HG02852 (cell line): ENCODE results near the gene ZBTB7B.
"Not testable (repeated sequence)": the region's sequence is repeated elsewhere in the genome, so short reads cannot be mapped to it uniquely, and the experiment has no call there.

Experiments
- ATAC-seq: cut with Tn5 transposase; IDR thresholded peaks from one replicate; pipeline ENCODE4 v1.9.1; 2021; ENCODE audit warnings: mild to moderate bottlenecking, moderate library complexity; ENCODE audit not compliant: unreplicated experiment

The ZBTB7B gene

DNA sequence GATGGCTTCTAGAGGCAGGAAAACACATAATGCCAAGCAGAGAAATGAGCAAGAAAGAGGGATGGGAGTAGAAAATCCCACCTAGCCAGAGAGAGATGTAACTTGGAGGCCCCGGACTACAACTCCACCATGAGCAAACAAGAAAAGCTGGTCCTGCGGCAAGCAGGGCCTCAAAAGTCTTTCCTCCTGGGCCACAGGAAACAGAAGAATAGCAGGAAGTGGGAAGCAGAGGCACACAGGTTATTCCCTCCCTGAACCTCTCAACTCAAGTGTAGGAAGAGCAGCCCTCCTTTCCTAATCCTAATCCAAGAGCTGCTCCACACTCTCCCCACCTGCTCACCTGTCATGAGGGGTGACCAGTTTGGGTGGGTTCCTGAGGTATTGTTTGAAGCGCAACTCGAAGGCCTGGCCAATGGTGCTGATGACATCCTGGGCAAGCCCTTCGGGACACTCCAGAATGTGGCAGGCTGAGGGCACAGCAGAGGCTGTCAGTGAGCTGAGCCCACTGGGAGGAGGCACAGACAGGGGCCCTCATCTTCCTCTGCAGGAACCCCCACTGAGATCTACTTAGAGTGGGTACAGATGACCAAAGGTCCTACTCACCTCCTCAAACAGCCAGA, 35.2 kb upstream of the ZBTB7B start:
- ATAC-seq: no peak

GRCh38 chr1:154968731-154969130, 33.9 kb upstream of the ZBTB7B start:
- ATAC-seq: no peak

DNA sequence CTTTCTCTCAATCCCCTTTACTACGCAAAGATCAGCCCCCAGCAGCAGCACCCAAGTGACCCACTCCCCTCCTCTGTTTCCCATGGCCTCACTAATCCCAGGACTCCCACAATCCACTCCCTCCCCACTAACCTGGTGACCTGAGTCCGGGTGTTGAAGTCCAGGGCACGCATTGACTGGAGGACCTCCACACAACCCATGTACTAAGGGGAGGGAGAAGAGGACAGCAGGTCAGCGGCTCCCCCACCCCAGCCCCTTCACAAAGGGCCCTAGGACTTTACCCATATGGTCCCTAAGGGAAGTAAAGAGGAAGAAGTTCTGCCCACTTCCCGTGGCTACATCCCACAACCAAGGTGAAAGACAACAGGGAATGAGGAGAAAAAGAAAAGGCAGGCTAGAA, 33.4 kb upstream of the ZBTB7B start:
- ATAC-seq: no peak

DNA sequence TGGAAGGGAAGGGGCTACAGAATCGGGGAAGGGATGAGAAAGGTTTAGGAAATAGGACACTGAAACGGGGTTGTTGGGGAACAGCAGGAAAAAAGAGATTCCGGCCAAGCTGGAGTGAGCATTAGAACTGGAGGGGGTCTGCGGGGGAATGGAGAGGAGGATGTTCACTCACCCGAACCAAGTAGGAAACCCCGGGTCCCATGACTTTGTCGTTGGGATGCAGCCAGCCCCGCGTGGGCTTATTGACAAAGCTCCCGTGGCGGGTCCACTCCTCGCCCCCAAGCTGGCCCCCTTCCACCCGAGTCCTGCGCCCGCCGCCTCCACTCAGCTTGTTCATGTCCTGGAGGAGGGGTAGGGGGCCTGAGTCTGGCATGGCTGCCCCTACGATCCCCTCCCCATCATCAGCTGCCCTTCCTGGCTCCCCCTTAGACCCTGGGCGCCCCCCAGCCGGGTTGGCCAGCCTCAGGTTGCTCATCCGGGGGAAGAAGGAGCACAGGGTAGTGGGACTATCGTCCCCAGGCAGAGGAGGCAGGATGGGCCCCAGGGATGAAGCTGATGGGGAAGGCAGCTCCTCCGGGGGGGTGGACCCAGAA, 32.6 kb upstream of the ZBTB7B start:
- no peak for ATAC-seq

GRCh38 chr1:154970631-154971340, 31.8 kb upstream of the ZBTB7B start, which contains the start of gene SHC1:
TSS of gene SHC1 (minus strand) at chr1:154970747. CDS start at chr1:154970526, 221 bp downstream.
- no peak for ATAC-seq

GRCh38 chr1:154971341-154971998, 31.1 kb upstream of the ZBTB7B start:
- ATAC-seq: no peak

GRCh38 chr1:154972213-154972516, 30.4 kb upstream of the ZBTB7B start:
- no peak for ATAC-seq

DNA sequence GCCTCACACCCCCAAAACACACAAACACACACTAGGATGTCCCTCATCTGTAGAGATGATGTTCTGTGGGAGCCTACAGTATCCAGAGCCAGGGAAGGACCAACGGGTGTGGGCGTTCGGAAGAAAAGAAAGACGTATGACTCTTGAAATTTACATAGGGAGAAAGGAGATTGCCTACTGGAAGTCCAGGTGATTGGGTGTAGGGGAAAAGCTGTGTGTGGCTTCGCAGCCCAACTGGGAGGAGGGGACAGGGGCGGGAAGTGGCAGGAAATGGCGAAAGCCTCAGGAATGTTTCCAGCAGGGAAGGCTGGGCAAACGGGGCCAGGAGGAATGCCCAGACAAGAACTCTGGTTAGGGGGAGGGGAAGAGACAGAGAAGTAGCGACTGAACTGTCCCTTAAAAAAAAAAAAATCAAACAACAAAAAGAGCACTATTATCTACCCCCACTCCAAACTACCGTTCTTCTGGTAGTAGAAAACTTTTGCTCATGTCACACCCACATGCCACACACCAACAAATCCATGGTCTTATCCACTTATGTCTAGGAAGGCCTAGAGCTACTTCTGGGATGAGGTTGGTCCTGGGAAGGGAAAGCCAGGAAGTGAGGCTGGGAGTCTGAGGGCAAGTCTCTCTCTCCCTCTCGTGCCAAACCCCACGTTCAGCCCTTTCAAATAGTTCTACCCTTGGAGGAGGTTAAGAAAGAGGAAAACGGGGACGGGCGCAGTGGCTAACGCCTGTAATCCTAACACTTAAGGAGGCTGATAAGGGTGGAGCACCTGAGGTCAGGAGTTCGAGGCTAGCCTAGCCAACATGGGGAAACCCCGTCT, 29.9 kb upstream of the ZBTB7B start:
- ATAC-seq: no peak

DNA sequence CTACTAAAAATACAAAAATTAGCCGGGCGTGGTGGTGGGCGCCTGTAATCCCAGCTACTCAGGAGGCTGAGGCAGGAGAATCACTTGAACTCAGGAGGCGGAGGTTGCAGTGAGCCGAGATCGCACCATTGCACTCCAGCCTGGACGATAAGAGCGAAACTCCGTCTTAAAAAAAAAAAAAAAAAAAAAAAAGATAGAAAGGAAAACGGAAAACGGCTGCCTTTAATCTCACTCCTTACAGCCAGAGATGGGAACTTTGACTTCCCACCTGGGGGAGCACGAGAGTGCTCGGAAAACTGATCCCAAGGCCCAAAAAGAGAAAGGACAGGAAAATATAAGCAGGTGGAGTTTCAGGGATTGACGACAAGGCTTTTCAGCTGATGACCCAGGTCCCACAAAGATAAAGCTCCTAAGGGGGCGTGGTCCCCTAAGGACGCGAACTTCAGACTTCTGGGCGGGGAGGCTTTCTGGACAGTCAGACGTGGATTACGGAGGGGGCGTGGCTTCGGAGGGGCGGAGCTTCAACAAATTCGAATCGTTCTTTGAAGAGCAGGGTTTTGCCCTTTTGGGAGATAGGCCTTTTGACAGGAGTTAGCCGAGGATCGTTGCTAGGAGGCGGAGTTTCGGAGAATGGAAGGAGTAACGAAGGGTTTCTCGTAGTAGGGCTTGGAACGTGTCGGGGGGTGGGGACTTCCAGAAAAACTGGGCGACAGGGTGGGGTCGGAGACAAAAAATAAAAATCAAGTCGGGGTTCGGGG, 29.1 kb upstream of the ZBTB7B start:
- no peak for ATAC-seq

GRCh38 chr1:154974102-154974807, 28.3 kb upstream of the ZBTB7B start, which contains the start of gene CKS1B:
TSS of gene CKS1B (plus strand) at chr1:154974681. CDS start at chr1:154974746, 65 bp downstream.
- peak; percentile 75 for ATAC-seq

GRCh38 chr1:154974808-154975408, 27.7 kb upstream of the ZBTB7B start:
- peak; percentile 41 for ATAC-seq

- ATAC-seq: no peak
These were observed 27.1 kb upstream of the ZBTB7B start for GRCh38 chr1:154975409-154976059.

- ATAC-seq: not testable (repeated sequence)
These were observed 24.8 kb upstream of the ZBTB7B start for GRCh38 chr1:154977762-154978161.

- ATAC-seq: no peak
These were observed 24.2 kb upstream of the ZBTB7B start for GRCh38 chr1:154978360-154978759.

DNA sequence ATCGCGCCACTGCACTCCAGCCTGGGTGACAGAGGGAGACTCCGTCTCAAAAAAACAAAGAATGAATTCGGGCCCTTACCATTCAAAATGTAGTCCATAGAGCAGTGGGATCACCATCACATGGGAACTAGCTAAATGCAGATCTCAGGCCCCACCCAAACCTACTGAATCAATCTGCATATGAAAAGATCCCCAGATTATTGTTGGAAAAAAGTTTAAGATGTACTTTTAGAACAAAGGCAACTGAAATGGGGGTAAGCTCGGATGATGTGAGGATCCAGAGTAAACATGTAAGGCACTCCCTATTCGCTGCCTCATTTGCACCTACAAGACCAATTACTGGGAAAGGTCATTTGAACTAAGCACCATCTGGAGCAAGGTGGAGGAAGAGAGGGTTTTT, 20.3 kb upstream of the ZBTB7B start:
- ATAC-seq: no peak

DNA sequence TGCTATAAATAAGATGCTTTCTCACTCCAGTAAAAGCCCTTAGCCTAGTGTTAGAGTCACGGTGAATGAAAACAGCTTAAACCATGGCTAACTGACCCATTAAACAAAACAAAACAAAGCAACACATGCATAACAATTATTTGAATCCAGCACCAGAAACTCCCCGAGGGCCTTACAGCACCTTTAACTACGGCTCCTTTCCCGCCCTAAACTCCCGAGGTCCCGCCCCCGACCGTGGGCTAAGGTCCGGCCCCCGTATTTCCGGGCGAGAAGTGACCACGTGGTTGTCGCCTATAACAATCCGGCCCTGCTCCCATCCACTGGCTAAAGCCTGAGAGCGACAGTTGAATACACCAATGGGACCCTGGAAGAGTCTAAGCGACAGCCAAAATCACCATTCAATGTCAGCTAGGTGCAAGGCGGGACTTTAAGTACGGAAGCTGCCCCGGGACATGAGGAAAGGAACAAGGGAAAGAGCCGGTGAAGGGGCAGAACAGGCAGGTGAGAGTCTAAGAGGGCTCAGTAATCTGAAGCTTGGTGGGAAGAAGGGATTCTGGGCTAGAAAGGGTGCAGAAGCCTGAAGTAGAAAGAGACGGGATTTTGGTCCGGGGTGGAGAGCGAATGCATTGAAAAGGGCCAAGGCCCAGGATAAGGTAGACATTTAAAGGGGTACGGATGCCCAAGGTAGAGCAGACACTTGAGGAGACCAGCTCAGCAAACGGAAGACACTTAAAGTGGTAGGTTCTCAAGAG, 19.5 kb upstream of the ZBTB7B start, which contains the start of gene FLAD1:
Gene FLAD1 (plus strand): TSS at position 448 of the 752 bp plus-strand sequence. CDS start 351 bp downstream, outside the sequence.
- ATAC-seq: peak; percentile 98

GRCh38 chr1:154983776-154984466, 18.7 kb upstream of the ZBTB7B start:
- ATAC-seq: no peak
